ENCODE measurements around the gene TBCCD1. TPM values are rescaled to one million over a fixed set of nuclear protein-coding genes. Genes with fewer than 3 reads are reported as not detected.
"Not testable (repeated sequence)": the region's sequence is repeated elsewhere in the genome, so short reads cannot be mapped to it uniquely, and the experiment has no call there.

TBCCD1 gene
- total RNA-seq, 4 donors from 2014 or later, result 8.8 to 14.2 (median 12.0) TPM

DNA sequence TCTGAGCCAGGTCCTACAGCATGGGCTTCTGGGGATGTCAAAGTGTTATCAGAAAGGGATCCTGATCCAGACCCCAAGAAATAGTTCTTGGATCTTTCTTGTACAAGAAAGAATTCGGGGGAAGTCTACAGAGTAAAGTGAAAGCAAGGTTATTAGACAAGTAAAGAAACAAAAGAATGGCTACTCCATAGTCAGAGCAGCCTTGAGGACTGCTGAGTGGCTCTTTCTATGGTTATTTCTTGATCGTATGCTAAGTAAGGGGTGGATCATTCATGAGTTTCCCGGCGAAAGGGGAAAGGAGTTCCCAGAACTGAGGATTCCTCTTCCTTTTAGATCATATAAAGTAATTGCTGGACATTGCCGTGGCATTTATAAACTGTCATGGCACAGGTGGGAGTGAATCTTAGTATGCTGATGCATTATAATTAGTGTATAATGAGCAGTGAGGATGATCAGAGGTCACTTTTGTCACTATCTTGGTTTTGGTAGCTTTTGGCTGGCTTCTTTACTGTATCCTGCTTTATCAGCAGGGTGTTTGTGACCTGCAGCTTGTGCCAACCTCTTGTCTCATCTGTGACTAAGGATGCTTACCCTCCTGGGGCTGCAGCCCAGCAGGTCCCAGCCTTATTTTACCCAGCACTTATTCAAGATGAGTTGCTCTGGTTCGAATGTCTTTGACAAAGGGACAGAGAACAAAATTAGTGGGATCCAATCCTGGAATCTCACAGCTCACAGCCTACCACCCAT is 64.0 kb downstream of the TBCCD1 start:
- peak overlapping the region in 2 of 4 donors; percentile 31 to 40 for H3K27ac ChIP-seq
- 50 to 72% methylated on average over 5 of the region's 6 CpGs for WGBS, 2 donors (ENCODE audit: low coverage in 1 of 2)
- TF ChIP-seq POLR2AphosphoS5 (IDR thresholded peaks at IDR 0.05) (no peak), EP300 (IDR thresholded peaks at IDR 0.05) (no peak), POLR2A (IDR thresholded peaks at IDR 0.05) (no peak)
- TF ChIP-seq, protein P1, sequence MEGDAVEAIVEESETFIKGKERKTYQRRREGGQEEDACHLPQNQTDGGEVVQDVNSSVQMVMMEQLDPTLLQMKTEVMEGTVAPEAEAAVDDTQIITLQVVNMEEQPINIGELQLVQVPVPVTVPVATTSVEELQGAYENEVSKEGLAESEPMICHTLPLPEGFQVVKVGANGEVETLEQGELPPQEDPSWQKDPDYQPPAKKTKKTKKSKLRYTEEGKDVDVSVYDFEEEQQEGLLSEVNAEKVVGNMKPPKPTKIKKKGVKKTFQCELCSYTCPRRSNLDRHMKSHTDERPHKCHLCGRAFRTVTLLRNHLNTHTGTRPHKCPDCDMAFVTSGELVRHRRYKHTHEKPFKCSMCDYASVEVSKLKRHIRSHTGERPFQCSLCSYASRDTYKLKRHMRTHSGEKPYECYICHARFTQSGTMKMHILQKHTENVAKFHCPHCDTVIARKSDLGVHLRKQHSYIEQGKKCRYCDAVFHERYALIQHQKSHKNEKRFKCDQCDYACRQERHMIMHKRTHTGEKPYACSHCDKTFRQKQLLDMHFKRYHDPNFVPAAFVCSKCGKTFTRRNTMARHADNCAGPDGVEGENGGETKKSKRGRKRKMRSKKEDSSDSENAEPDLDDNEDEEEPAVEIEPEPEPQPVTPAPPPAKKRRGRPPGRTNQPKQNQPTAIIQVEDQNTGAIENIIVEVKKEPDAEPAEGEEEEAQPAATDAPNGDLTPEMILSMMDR (IDR thresholded peaks at IDR 0.05), result no peak
- H3K36me3 ChIP-seq, result no peaks in the 10 kb centered on the region
- no peaks in the 10 kb centered on the region for H3K27me3 ChIP-seq
- peaks cover 0 to 4% (median 0%) of the 10 kb centered on the region in 3 donors for H3K9me3 ChIP-seq
- no peak overlapping the region for H3K4me3 ChIP-seq
- ATAC-seq, result no peak
- peaks cover 0 to 19% (median 0%) of the 10 kb centered on the region in 3 donors for H3K4me1 ChIP-seq

DNA sequence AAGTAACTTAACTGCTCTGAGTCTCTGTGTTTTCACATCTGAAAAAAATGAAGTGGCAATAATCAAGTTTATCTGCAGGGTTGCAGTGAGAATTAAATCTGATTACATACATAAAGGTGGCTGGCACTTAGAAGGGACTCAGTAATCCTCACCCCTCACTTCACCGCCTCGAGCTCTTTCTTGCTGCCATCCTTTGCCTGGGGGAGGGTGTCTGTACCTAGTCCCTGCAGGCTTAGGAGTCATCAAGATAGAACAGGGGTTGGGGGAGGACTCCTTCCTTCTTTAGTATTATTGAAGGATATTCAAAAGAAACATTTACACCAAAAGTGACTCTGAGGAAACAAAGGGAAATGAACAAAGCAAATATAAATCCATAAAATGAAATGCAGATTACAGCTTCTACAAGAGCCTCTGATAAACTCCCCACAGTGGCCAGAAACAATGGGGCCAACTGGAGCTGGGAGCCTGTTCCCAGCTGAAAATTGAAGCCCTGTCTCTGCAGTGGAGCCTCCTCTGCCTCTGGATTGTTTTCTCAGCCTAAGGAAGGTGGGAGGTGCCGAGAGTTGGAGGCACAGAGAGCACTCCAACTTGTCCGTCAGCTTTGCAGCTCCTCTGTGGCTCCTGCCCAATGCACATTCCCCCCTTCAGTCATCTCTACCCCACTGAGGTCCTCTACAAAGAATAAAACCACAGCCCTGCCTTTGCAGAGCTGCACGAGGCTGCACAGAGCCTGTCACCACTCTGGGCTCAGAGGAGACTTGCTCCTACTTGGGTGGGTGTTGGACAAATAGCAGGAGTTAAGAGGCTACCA is 64.8 kb downstream of the TBCCD1 start:
- no peak for ATAC-seq
- TF ChIP-seq POLR2A (IDR thresholded peaks at IDR 0.05) (no peak), POLR2AphosphoS5 (IDR thresholded peaks at IDR 0.05) (no peak), EP300 (IDR thresholded peaks at IDR 0.05) (no peak)
- TF ChIP-seq, protein P1 (IDR thresholded peaks at IDR 0.05), result no peak
- no peak overlapping the region for H3K4me3 ChIP-seq

DNA sequence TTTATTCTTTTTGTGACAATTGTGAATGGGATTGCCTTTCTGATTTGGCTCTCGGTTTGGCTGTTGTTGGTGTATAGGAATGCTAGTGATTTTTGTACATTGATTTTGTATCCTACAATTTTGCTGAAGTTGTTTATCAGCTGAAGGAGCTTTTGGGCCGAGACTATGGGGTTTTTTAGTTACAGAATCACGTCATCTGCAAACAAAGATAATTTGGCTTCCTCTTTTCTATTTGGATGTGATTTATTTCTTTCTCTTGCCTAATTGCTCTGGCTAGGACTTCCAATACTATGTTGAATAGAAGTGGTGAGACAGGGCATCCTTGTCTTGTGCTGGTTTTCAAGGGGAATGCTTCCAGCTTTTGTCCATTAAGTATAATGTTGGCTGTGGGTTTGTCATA is 67.2 kb downstream of the TBCCD1 start:
- ATAC-seq, H3K27ac ChIP-seq, H3K9me3 ChIP-seq, H3K36me3 ChIP-seq, H3K27me3 ChIP-seq, H3K4me3 ChIP-seq: not testable (repeated sequence)
- peaks cover 0 to 36% (median 0%) of the 10 kb centered on the region in 3 donors for H3K4me1 ChIP-seq
- WGBS, 2 donors (ENCODE audit: low coverage in 1 of 2), result 74 to 85% methylated on average over 3 of the region's 3 CpGs

More for the DNA sequence above, 64.8 kb downstream of the TBCCD1 start:
- Histone ChIP-seq H3K4me1 (peaks cover 0 to 19% (median 0%) of the 10 kb centered on the region in 3 donors), H3K36me3 (no peaks in the 10 kb centered on the region), H3K9me3 (peaks cover 0 to 4% (median 0%) of the 10 kb centered on the region in 3 donors), H3K27me3 (no peaks in the 10 kb centered on the region), H3K27ac (peak overlapping the region in 1 of 4 donors; percentile 31)
- WGBS, 2 donors (ENCODE audit: low coverage in 1 of 2), result 48 to 83% methylated on average over 2 to 4 of the region's 5 CpGs

DNA sequence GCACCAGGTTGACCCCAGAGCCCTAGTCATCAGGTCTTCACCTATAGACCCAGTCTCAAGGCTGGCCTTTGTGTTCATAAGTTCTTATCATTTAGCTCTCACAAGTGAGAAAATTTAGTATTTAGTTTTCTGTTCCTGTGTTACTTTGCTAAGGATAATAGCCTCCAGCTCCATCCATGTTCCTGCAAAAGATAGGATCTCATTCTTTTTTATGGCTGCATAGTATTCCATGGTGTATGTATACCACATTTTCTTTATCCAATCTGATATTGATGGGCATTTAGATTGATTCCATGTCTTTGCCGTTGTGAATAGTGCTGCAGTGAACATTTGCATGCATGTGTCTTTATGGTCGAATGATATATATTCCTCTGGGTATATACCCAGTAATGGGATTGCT is 69.1 kb downstream of the TBCCD1 start:
- not testable (repeated sequence) for ATAC-seq

DNA sequence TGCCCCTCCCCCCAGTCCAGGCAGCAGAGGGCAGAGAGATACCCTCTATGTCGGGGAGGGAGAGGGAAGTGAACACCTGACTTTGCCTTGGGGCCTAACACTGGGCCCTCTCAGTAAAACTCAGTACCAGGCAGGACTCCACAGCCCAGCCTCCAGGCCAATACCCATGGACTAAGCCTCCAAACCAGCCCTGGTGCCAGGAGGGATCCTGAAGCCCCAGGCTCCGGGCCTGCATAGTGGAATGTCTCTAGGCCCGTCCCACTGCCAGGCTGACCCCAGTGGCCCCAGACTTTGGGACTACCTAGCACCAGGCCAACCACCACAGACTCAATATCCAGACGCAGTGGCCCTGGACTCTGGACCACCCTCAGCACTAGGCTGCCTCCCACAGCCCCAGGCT is 69.5 kb downstream of the TBCCD1 start:
- no peaks in the 10 kb centered on the region for H3K27me3 ChIP-seq
- 81 to 100% methylated on average over 1 to 3 of the region's 4 CpGs for WGBS, 2 donors (ENCODE audit: low coverage in 1 of 2)
- no peak overlapping the region for H3K27ac ChIP-seq
- TF ChIP-seq POLR2A (IDR thresholded peaks at IDR 0.05) (no peak), EP300 (IDR thresholded peaks at IDR 0.05) (no peak), POLR2AphosphoS5 (IDR thresholded peaks at IDR 0.05) (no peak)
- TF ChIP-seq, protein P1 (IDR thresholded peaks at IDR 0.05), result no peak
- no peaks in the 10 kb centered on the region for H3K36me3 ChIP-seq
- peaks cover 0 to 29% (median 0%) of the 10 kb centered on the region in 3 donors for H3K4me1 ChIP-seq
- no peak for ATAC-seq
- H3K9me3 ChIP-seq, result peaks cover 0 to 4% (median 0%) of the 10 kb centered on the region in 3 donors
- no peak overlapping the region for H3K4me3 ChIP-seq

More for the DNA sequence above, 69.1 kb downstream of the TBCCD1 start:
- H3K27ac ChIP-seq, H3K4me3 ChIP-seq, H3K36me3 ChIP-seq, H3K9me3 ChIP-seq, H3K27me3 ChIP-seq: not testable (repeated sequence)
- peaks cover 0 to 33% (median 0%) of the 10 kb centered on the region in 3 donors for H3K4me1 ChIP-seq
- 95 to 100% methylated on average over 2 of the region's 2 CpGs for WGBS, 2 donors (ENCODE audit: low coverage in 1 of 2)
